Left ventricle myocardium inferior (tissue), 1 donor: ENCODE results near the gene SCAMP3. TPM values are rescaled to one million over a fixed set of nuclear protein-coding genes. Genes with fewer than 3 reads are reported as not detected.
"Not testable (repeated sequence)": the region's sequence is repeated elsewhere in the genome, so short reads cannot be mapped to it uniquely, and the experiment has no call there.

Experiments used
- DNase-seq: peaks from one replicate; pipeline ENCODE4 v3.0.0-alpha.2; 2020
- H3K27ac ChIP-seq: fragments of 200-600 bp; replicated peaks from 2 replicates; pipeline ENCODE4 v1.8.0; 2021
- H3K27me3 ChIP-seq: fragments of 200-600 bp; 2 replicates; pipeline ENCODE4 v1.8.0; 2021; ENCODE audit warnings: low read depth
- H3K36me3 ChIP-seq: fragments of 200-600 bp; 2 replicates; pipeline ENCODE4 v1.8.0; 2021
- H3K4me1 ChIP-seq: fragments of 200-600 bp; 2 replicates; pipeline ENCODE4 v1.8.0; 2021
- H3K4me3 ChIP-seq: fragments of 200-600 bp; 2 replicates; pipeline ENCODE4 v1.8.0; 2021; ENCODE audit warnings: mild to moderate bottlenecking, moderate library complexity
- H3K9me3 ChIP-seq: fragments of 200-600 bp; replicated peaks from 2 replicates; pipeline ENCODE4 v1.8.0; 2021
- CTCF ChIP-seq: fragments of 200-600 bp; IDR thresholded peaks from 2 replicates; pipeline ENCODE4 v1.8.0; 2021; ENCODE audit warnings: antibody characterized with exemption, mild to moderate bottlenecking, borderline replicate concordance
- intact Hi-C: fragments of 100-400 bp; cut with micrococcal nuclease; formaldehyde crosslinking; loops from one replicate; pipeline ENCODE4 v1.11.0; 2022
- total RNA-seq: library from RNA; stranded (reverse); fragmentation: NEBNext Ultra II Directional; extraction: Animal tissue kit (Norgen Biotek cat#: 25700); gene quantifications from one replicate; pipeline ENCODE4 v1.2.1, GENCODE V29; 2021
- donor health status: DM: no; HTN: yes; CAD: no; lungs with severe emphysema.

The SCAMP3 gene
- total RNA-seq, 1 donor from 2014 or later, result 57.1 TPM

GRCh38 chr1:155226910-155227260, 35.3 kb downstream of the SCAMP3 start:
- Histone ChIP-seq H3K27ac (peak overlapping the region; percentile 92), H3K4me3 (peak overlapping the region; percentile 80), H3K4me1 (peaks cover 21% of the 10 kb centered on the region), H3K36me3 (no peaks in the 10 kb centered on the region), H3K9me3 (no peaks in the 10 kb centered on the region), H3K27me3 (no peaks in the 10 kb centered on the region)
- peak; percentile 35 for DNase-seq
- intact Hi-C loops, result no loop called here
- peak; percentile 14 for TF ChIP-seq CTCF

- H3K27me3 ChIP-seq, result no peaks in the 10 kb centered on the region
- DNase-seq, result peak; percentile 79
- peak; percentile 60 for TF ChIP-seq CTCF
- peak overlapping the region; percentile 80 for H3K4me3 ChIP-seq
- H3K9me3 ChIP-seq, result no peaks in the 10 kb centered on the region
- intact Hi-C loops, result no loop called here
- no peaks in the 10 kb centered on the region for H3K36me3 ChIP-seq
- H3K4me1 ChIP-seq, result peaks cover 21% of the 10 kb centered on the region
- peak overlapping the region; percentile 92 for H3K27ac ChIP-seq
Measured at GRCh38 chr1:155226188-155226909, 35.8 kb downstream of the SCAMP3 start.

- H3K9me3 ChIP-seq, H3K27ac ChIP-seq, DNase-seq, intact Hi-C loops, H3K27me3 ChIP-seq, H3K36me3 ChIP-seq, H3K4me3 ChIP-seq: not testable (repeated sequence)
- H3K4me1 ChIP-seq, result peaks cover 21% of the 10 kb centered on the region
Measured at GRCh38 chr1:155225404-155225759, 36.8 kb downstream of the SCAMP3 start.

GRCh38 chr1:155223047-155223446, 39.1 kb downstream of the SCAMP3 start:
- no peak for TF ChIP-seq CTCF
- intact Hi-C loops, result no loop called here
- peaks cover 19% of the 10 kb centered on the region for H3K4me1 ChIP-seq

GRCh38 chr1:155220211-155220965, 41.8 kb downstream of the SCAMP3 start:
- H3K36me3 ChIP-seq, H3K9me3 ChIP-seq, intact Hi-C loops, DNase-seq, H3K27ac ChIP-seq, H3K4me1 ChIP-seq, H3K4me3 ChIP-seq, H3K27me3 ChIP-seq: not testable (repeated sequence)

More at GRCh38 chr1:155223047-155223446, 39.1 kb downstream of the SCAMP3 start:
- H3K27ac ChIP-seq, result no peak overlapping the region
- H3K9me3 ChIP-seq, result no peaks in the 10 kb centered on the region
- DNase-seq, result no peak
- no peaks in the 10 kb centered on the region for H3K36me3 ChIP-seq
- H3K27me3 ChIP-seq, result no peaks in the 10 kb centered on the region
- no peak overlapping the region for H3K4me3 ChIP-seq

GRCh38 chr1:155219592-155220031, 42.5 kb downstream of the SCAMP3 start:
- Histone ChIP-seq H3K4me3 (no peak overlapping the region), H3K36me3 (no peaks in the 10 kb centered on the region), H3K9me3 (no peaks in the 10 kb centered on the region), H3K27ac (no peak overlapping the region), H3K4me1 (no peaks in the 10 kb centered on the region), H3K27me3 (no peaks in the 10 kb centered on the region)
- no peak for TF ChIP-seq CTCF
- intact Hi-C loops, result no loop called here
- DNase-seq, result no peak
